Keratinocyte (primary cell): ENCODE measurements around the gene NXPH3. TPM values are rescaled to one million over a fixed set of nuclear protein-coding genes. Genes with fewer than 3 reads are reported as not detected.

Experiments
- DNase-seq: peaks from one replicate; pipeline ENCODE4 v3.0.0-alpha.2; 2011; ENCODE audit warnings: low read depth, missing footprints, low spot score
- FAIRE-seq: peaks from 2 replicates; lab custom pipeline; 2011; peaks lifted over from hg19 to GRCh38; lab: Jason Lieb, UNC
- H2AFZ ChIP-seq: 2 replicates; pipeline ENCODE4 v1.6.0; 2012; ENCODE audit warnings: low read length, control low read depth, inconsistent platforms; ENCODE audit not compliant: control insufficient read depth
- H3K27ac ChIP-seq: 2 replicates; pipeline ENCODE4 v1.5.1; 2011; ENCODE audit warnings: low read length; ENCODE audit not compliant: control insufficient read depth, insufficient read depth
- H3K27me3 ChIP-seq: 3 replicates; pipeline ENCODE4 v1.6.0; 2011; ENCODE audit warnings: low read length; ENCODE audit not compliant: control insufficient read depth, insufficient read depth; ENCODE audit errors: extremely low read depth
- H3K36me3 ChIP-seq, 2 experiments: 2 replicates in 1 of 2; 3 replicates in 1 of 2; pipeline ENCODE4 v1.5.1; 2011; ENCODE audit warnings: low read length in 2 of 2, mild to moderate bottlenecking in 1 of 2; ENCODE audit not compliant: control insufficient read depth in 2 of 2, insufficient read depth in 2 of 2; ENCODE audit errors: extremely low read depth in 1 of 2
- H3K4me1 ChIP-seq: 3 replicates; pipeline ENCODE4 v1.5.1; 2011; ENCODE audit warnings: low read length; ENCODE audit not compliant: control insufficient read depth, insufficient read depth; ENCODE audit errors: extremely low read depth
- H3K4me2 ChIP-seq: 3 replicates; pipeline ENCODE4 v1.6.0; 2011; ENCODE audit warnings: low read depth, low read length; ENCODE audit not compliant: control insufficient read depth, insufficient read depth; ENCODE audit errors: extremely low read depth
- H3K4me3 ChIP-seq, 3 experiments: fragments of 200-600 bp in 1 of 3; sonication (generic) in 1 of 3; 2 replicates in 2 of 3; 3 replicates in 1 of 3; pipeline ENCODE4 v1.5.1; 2011 to 2016; ENCODE audit warnings: low read length in 3 of 3, mild to moderate bottlenecking in 3 of 3, control low read depth in 2 of 3, inconsistent platforms in 1 of 3, low read depth in 1 of 3, mixed read lengths in 1 of 3, mixed run types in 1 of 3, moderate library complexity in 1 of 3; ENCODE audit not compliant: control insufficient read depth in 2 of 3, insufficient read depth in 2 of 3; ENCODE audit errors: extremely low read depth in 1 of 3
- H3K79me2 ChIP-seq: 2 replicates; pipeline ENCODE4 v1.6.0; 2012; ENCODE audit warnings: low read length; ENCODE audit not compliant: control insufficient read depth, insufficient read depth
- H3K9ac ChIP-seq: 3 replicates; pipeline ENCODE4 v1.6.0; 2011; ENCODE audit warnings: low read length; ENCODE audit not compliant: control insufficient read depth, insufficient read depth; ENCODE audit errors: extremely low read depth
- H3K9me1 ChIP-seq: 3 replicates; pipeline ENCODE4 v1.6.0; 2011; ENCODE audit warnings: low read length; ENCODE audit not compliant: control insufficient read depth, insufficient read depth; ENCODE audit errors: extremely low read depth
- H3K9me3 ChIP-seq: 2 replicates; pipeline ENCODE4 v1.5.1; 2012; ENCODE audit warnings: low read depth, low read length; ENCODE audit not compliant: control insufficient read depth
- H4K20me1 ChIP-seq: 3 replicates; pipeline ENCODE4 v1.6.0; 2011; ENCODE audit warnings: low read length; ENCODE audit not compliant: control insufficient read depth, insufficient read depth; ENCODE audit errors: extremely low read depth
- CTCF ChIP-seq, 3 experiments: IDR thresholded peaks in 1 of 3; conservative IDR thresholded peaks in 1 of 3; optimal IDR thresholded peaks in 1 of 3; 2 replicates in 2 of 3; 3 replicates in 1 of 3; pipeline versions ENCODE3 to v1.5.1; 2011; ENCODE audit warnings: low read length in 3 of 3, mild to moderate bottlenecking in 3 of 3, moderate library complexity in 2 of 3, control low read depth in 1 of 3, inconsistent platforms in 1 of 3; ENCODE audit not compliant: insufficient read depth in 2 of 3; ENCODE audit errors: extremely low read depth in 1 of 3
- EZH2 ChIP-seq: IDR thresholded peaks from one replicate; pipeline ENCODE4 v1.6.1; 2012; ENCODE audit warnings: inconsistent platforms, mild to moderate bottlenecking, low read length, moderate library complexity
- dilution Hi-C: fragments of 300-500 bp; cut with MboI; formaldehyde crosslinking; loops from one replicate; pipeline ENCODE4 v1.7.0; 2020; ENCODE audit warnings: low sequenced_read_pairs; ENCODE audit not compliant: extremely low pct_ligation_motif_present
- polyA plus RNA-seq, 5 experiments: library from polyadenylated mRNA; depleted of rRNA in 3 of 5; stranded (reverse) in 3 of 5; stranded (forward) in 1 of 5; unstranded in 1 of 5; fragments of >200 nt; gene quantifications; 1 replicate in 1 of 5; 2 replicates in 3 of 5; 3 replicates in 1 of 5; pipeline versions ENCODE4 v1.2.1 to v1.2.3, GENCODE V29; 2011 to 2012; ENCODE audit warnings: missing spikeins in 2 of 5, low read depth in 1 of 5, low replicate concordance in 1 of 5

NXPH3 gene
- polyA plus RNA-seq, 1 donor (not counting 4 experiments of a cell fraction or from before 2014, with no cell fraction given): 0.12 TPM

- no peak overlapping the region for H3K4me3 ChIP-seq
- no peaks in the 10 kb centered on the region for H4K20me1 ChIP-seq
- no peak overlapping the region for H2AFZ ChIP-seq
- TF ChIP-seq EZH2 (no peak), CTCF (optimal IDR thresholded peaks at IDR 0.05 in 1 of 3, IDR thresholded peaks at IDR 0.05 in 1 of 3, conservative IDR thresholded peaks at IDR 0.05 in 1 of 3; ENCODE audit: extremely low read depth in 1 of 3, insufficient read depth in 2 of 3, low read length in 3 of 3) (no peak)
- peak overlapping the region; percentile 3 for H3K4me2 ChIP-seq
- H3K9me1 ChIP-seq: no peaks in the 10 kb centered on the region
- no peaks in the 10 kb centered on the region for H3K79me2 ChIP-seq
- H3K9me3 ChIP-seq: no peaks in the 10 kb centered on the region
- no peak overlapping the region for H3K27ac ChIP-seq
- peaks cover 10% of the 10 kb centered on the region for H3K4me1 ChIP-seq
- H3K27me3 ChIP-seq: no peaks in the 10 kb centered on the region
- H3K36me3 ChIP-seq: peaks cover 9 to 19% of the 10 kb centered on the region in 2 experiments
- DNase-seq: no peak
- dilution Hi-C loops: no loop called here
- H3K9ac ChIP-seq: no peak overlapping the region
- no peak for FAIRE-seq
Measured at GRCh38 chr17:49616601-49617131, 41.0 kb downstream of the NXPH3 start.

DNA sequence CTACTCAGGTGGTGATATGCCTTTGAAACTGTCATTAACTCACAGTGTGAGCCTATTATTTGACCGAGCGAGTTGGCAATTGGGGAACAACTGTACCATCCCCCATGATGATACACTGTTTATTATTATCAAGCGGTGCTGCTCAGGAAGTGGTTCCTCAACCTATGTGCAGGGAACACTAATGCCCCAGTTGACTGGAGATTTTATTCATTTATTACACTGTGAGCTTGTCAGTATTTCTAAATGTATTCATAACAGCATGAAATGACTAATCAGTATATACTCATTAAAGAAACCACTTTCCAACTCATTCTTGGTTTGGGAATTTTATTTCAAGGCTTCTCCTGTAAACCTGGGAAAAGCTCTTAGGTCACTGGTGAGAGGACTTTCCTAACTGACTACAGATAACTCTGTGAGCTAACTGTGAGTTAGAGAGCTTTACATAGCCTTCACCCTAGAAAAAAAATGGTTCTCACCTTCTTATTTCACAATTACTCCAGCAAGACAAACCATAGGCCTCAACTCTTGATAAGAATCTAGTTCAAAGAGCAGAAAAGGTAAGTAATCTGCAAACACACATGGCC is 42.4 kb downstream of the NXPH3 start:
- Histone ChIP-seq H3K9me1 (no peaks in the 10 kb centered on the region), H3K36me3 (peaks cover 9 to 27% of the 10 kb centered on the region in 2 experiments), H4K20me1 (no peaks in the 10 kb centered on the region), H3K79me2 (no peaks in the 10 kb centered on the region), H3K4me2 (no peak overlapping the region), H3K4me3 (no peak overlapping the region), H3K27ac (no peak overlapping the region), H3K27me3 (no peaks in the 10 kb centered on the region), H3K4me1 (peaks cover 10% of the 10 kb centered on the region), H3K9me3 (no peaks in the 10 kb centered on the region), H2AFZ (no peak overlapping the region), H3K9ac (no peak overlapping the region)
- no peak for TF ChIP-seq EZH2
- no peak for TF ChIP-seq CTCF (optimal IDR thresholded peaks at IDR 0.05 in 1 of 3, IDR thresholded peaks at IDR 0.05 in 1 of 3, conservative IDR thresholded peaks at IDR 0.05 in 1 of 3; ENCODE audit: extremely low read depth in 1 of 3, insufficient read depth in 2 of 3, low read length in 3 of 3)
- no peak for DNase-seq
- FAIRE-seq: no peak
- dilution Hi-C loops: no loop called here
